Measurements from ENCODE around the gene LONRF3.

DNA sequence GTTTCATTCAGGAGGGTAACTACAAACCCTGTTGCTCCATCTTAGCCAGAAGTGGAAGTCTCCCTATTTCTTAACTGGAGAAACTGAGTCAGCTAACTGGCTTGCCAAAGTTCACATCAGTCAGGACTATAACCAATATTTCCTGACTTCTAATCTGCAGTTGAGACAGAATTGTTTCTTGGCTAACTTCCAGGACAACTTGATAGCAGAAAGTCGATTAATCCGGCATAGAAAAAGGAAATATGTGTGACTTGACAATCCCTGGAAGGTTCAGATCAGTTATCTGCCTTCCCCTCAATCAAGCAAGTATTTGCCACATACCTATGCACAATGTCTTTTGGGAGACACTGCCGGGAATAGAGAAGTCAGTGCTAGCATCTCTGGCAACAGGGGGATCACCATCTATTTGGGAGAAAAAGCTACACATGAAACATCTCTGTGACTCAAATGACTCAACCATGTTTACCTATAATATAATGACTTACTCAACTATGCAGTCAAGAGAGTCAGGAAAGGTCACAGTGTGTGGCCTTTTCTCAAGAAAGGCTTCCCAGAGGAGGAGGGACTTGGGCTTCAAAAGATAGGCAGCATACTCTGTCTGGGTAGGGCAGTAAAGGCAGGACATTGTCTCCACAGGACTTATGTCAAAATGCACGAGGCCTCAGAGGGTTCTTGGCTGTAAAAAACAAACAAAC, 12.4 kb upstream of the LONRF3 start:
- TF ChIP-seq ARNTL (CRISPR knock-in tag; IDR thresholded peaks at IDR 0.05; ENCODE audit: borderline replicate concordance, low read depth) (no peak), BACH2 (CRISPR knock-in tag; IDR thresholded peaks at IDR 0.05; ENCODE audit: borderline replicate concordance) (no peak), ZNF70 (CRISPR knock-in tag; IDR thresholded peaks at IDR 0.05) (no peak), RARB (CRISPR knock-in tag; IDR thresholded peaks at IDR 0.05) (no peak), ESRRG (CRISPR knock-in tag; IDR thresholded peaks at IDR 0.05) (no peak)
- TF ChIP-seq, protein P1, sequence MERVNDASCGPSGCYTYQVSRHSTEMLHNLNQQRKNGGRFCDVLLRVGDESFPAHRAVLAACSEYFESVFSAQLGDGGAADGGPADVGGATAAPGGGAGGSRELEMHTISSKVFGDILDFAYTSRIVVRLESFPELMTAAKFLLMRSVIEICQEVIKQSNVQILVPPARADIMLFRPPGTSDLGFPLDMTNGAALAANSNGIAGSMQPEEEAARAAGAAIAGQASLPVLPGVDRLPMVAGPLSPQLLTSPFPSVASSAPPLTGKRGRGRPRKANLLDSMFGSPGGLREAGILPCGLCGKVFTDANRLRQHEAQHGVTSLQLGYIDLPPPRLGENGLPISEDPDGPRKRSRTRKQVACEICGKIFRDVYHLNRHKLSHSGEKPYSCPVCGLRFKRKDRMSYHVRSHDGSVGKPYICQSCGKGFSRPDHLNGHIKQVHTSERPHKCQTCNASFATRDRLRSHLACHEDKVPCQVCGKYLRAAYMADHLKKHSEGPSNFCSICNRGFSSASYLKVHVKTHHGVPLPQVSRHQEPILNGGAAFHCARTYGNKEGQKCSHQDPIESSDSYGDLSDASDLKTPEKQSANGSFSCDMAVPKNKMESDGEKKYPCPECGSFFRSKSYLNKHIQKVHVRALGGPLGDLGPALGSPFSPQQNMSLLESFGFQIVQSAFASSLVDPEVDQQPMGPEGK (CRISPR knock-in tag; IDR thresholded peaks at IDR 0.05; ENCODE audit: borderline replicate concordance) = no peak
